ENCODE results near the gene OR52I1. TPM values are rescaled to one million over a fixed set of nuclear protein-coding genes. Genes with fewer than 3 reads are reported as not detected.

Gene OR52I1
- total RNA-seq, 2 experiments from 2014 or later, result not detected

GRCh38 chr11:4605057-4605456 lies 11.2 kb downstream of the OR52I1 start:
- no peak for TF ChIP-seq CTCF (IDR thresholded peaks at IDR 0.05)
- ATAC-seq (no peak), DNase-seq (no peak)
- CTCF ChIA-PET, result interaction anchor here (2.5 kb wide), 1 partner anchor 418 kb away, joined by 7 read pairs; no protein-coding TSS in a partner anchor
- Mint-ChIP-seq H3K36me3 (ENCODE audit: low read depth) (peaks cover 7% of the 10 kb centered on the region), H3K27me3 (no peaks in the 10 kb centered on the region), H3K4me3 (no peak overlapping the region), H3K9me3 (peaks cover 2% of the 10 kb centered on the region), H3K4me1 (ENCODE audit: low read depth) (peaks cover 32% of the 10 kb centered on the region), H3K27ac (no peak overlapping the region)
- POLR2A ChIA-PET, result interaction anchor here (0.6 kb wide), 1 partner anchor 119 kb away, joined by 3 read pairs; no protein-coding TSS in a partner anchor
- intact Hi-C loops (cut with micrococcal nuclease), result no loop called here

DNA sequence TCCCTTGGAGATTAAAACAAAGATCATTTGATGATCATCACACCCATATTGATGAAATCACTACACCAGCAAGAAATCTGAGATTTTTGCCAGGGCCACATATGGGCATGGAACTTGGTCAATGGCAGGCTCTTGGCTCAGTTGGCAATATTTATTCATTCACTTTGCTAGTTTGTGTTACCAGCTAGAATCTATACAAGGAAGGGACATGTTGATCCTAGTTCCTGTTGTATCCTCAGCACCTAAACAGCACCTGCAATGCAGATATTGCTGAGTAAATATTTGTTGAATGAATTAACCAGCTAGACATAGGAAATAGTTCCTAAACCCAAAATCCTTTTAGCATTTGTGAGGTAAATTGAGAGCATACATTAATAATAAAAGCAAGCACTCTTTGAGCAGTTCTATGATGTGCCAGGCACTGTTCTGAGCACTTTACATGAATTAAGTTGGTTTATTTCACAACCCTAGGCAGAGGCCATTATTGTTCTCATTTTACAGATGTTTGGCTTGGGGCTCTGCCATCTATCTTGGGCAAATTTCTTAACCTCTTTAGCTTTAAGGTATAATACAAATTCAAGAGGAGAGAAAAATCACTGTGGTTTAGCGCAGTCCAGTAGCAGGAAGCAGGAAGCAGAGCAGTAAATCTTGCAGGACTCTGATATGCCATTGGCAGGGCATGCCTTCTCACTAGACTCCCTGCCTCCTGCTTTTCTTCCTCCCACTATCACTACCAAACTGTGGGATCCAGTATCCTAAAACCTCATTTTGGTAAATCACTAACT lies 12.6 kb downstream of the OR52I1 start:
- Mint-ChIP-seq H3K27ac (no peak overlapping the region), H3K4me3 (peak overlapping the region; percentile 90), H3K27me3 (no peaks in the 10 kb centered on the region), H3K4me1 (ENCODE audit: low read depth) (peaks cover 37% of the 10 kb centered on the region), H3K9me3 (peaks cover 2% of the 10 kb centered on the region), H3K36me3 (ENCODE audit: low read depth) (no peaks in the 10 kb centered on the region)
- ChIA-PET CTCF (interaction anchor here (1.1 to 4.2 kb wide), 4 partner anchors 31 to 419 kb away, joined by 3 to 17 read pairs (median 4); partner anchors contain the start of genes OR51D1 and TRIM21), POLR2A (interaction anchor here (0.6 to 1.7 kb wide), 2 partner anchors 15 to 1235 kb away, joined by 3 to 4 read pairs; no protein-coding TSS in a partner anchor)
- ATAC-seq (no peak), DNase-seq (no peak)
- no peak for TF ChIP-seq CTCF (IDR thresholded peaks at IDR 0.05)
- intact Hi-C loops (cut with micrococcal nuclease), result no loop called here

DNA sequence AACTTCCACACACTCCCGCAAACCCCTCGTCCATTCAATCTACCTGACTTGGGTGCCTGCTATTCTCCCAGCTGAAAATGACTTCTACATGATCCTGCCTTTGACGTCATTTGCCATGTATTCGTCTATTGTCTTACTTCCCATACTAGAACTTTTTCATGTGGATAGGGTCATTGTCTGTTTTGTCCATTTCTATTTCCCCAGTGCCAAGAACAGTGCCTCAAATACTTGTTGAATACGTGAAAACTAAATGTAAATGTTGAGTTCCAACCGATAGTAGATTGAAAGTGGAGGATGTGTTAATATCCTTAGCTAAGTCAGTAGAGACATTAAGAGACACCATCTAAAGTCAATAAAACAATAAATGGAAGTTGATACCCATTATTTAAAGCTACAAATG lies 13.3 kb downstream of the OR52I1 start:
- Mint-ChIP-seq H3K27ac (peak overlapping the region; percentile 89), H3K27me3 (no peaks in the 10 kb centered on the region), H3K9me3 (peaks cover 2% of the 10 kb centered on the region), H3K36me3 (ENCODE audit: low read depth) (no peaks in the 10 kb centered on the region), H3K4me1 (ENCODE audit: low read depth) (peaks cover 37% of the 10 kb centered on the region), H3K4me3 (peak overlapping the region; percentile 90)
- ATAC-seq (no peak), DNase-seq (no peak)
- TF ChIP-seq CTCF (IDR thresholded peaks at IDR 0.05), result no peak
- ChIA-PET CTCF (interaction anchor here (1.1 to 4.2 kb wide), 5 partner anchors 30 to 421 kb away, joined by 3 to 17 read pairs (median 3); partner anchors contain the start of genes OR51D1 and TRIM21), POLR2A (interaction anchor here (0.5 to 1.7 kb wide), 2 partner anchors 15 to 1914 kb away, joined by 3 to 4 read pairs; no protein-coding TSS in a partner anchor)
- intact Hi-C loops (cut with micrococcal nuclease), result no loop called here

- H3K27ac Mint-ChIP-seq, result peak within 1 kb of the TSS; percentile 90
- H3K9me3 Mint-ChIP-seq, result peaks cover 2% of the 10 kb centered on the region
- peak within 1 kb of the TSS; percentile 90 for H3K4me3 Mint-ChIP-seq
- H3K36me3 Mint-ChIP-seq (ENCODE audit: low read depth), result no peaks in the 10 kb centered on the region
- H3K27me3 Mint-ChIP-seq, result no peaks in the 10 kb centered on the region
- intact Hi-C loops (cut with micrococcal nuclease), result no loop called here
- ChIA-PET POLR2A (interaction anchor here (0.6 to 1.7 kb wide), 3 partner anchors 8 to 1625 kb away, joined by 3 to 4 read pairs (median 4); no protein-coding TSS in a partner anchor), CTCF (interaction anchor here (1.1 to 4.2 kb wide), 4 partner anchors 29 to 422 kb away, joined by 3 to 17 read pairs (median 4); partner anchors contain the start of gene OR51D1)
- DNase-seq (peak; percentile 95), ATAC-seq (peak; percentile 100)
- peaks cover 37% of the 10 kb centered on the region for H3K4me1 Mint-ChIP-seq (ENCODE audit: low read depth)
- TF ChIP-seq CTCF (IDR thresholded peaks at IDR 0.05), result no peak
Observed at GRCh38 chr11:4607781-4608666, 14.2 kb downstream of the OR52I1 start, which contains the start of gene TRIM68. TRIM68 (minus strand) TSS chr11:4608231; CDS start chr11:4605504, 2,727 bp downstream.

All from activated CD8-positive, alpha-beta T cell treated with anti-CD3 and anti-CD28 coated beads for 36 hours (primary cell).